ENCODE measurements around the gene USP46. TPM values are rescaled to one million over a fixed set of nuclear protein-coding genes. Genes with fewer than 3 reads are reported as not detected.

The USP46 gene
- total and polyA plus RNA-seq, 2 of the 4 experiments (the other 2 are of a cell fraction): 9.3 to 15.4 TPM

GRCh38 chr4:52546449-52546848 is 112.7 kb downstream of the USP46 start:
- no CpG with 5 or more reads among the region's 4 CpGs for WGBS, 2 experiments (ENCODE audit: extremely low coverage in 2 of 2, insufficient read length in 1 of 2)
- peak overlapping the region; percentile 17; the same call in 1 of the 2 replicates for H2AK5ac ChIP-seq (ENCODE audit: low read depth, low read length)
- CTCF ChIA-PET: interaction anchor here (0.9 to 2.1 kb wide), 11 partner anchors 9 to 438 kb away, joined by 3 to 16 read pairs (median 5); no protein-coding TSS in a partner anchor
- no peak overlapping the region for H3K4me2 ChIP-seq (ENCODE audit: low read depth, low read length)
- ATAC-seq (ENCODE audit: low read depth): no peak
- H3K4ac ChIP-seq (ENCODE audit: low read depth, low read length): no peak overlapping the region
- in situ Hi-C loops (cut with MboI; ENCODE audit: low sequenced_read_pairs) (loop anchor here (5.0 to 25.0 kb wide), 3 partner anchors 168 to 1691 kb away; partner anchors contain the start of gene PDGFRA), intact Hi-C loops (cut with micrococcal nuclease) (loop anchor here (5.0 kb wide), 1 partner anchor 169 kb away; no protein-coding TSS in a partner anchor), dilution Hi-C loops (cut with HindIII; ENCODE audit: low sequenced_read_pairs, unreplicated experiment) (no loop called here)
- H3K9ac ChIP-seq (ENCODE audit: low read depth, low read length): no peak overlapping the region
- H3K4me1 ChIP-seq (ENCODE audit: control insufficient read depth, insufficient read depth, low read length): no peaks in the 10 kb centered on the region
- no peak overlapping the region for H2BK5ac ChIP-seq (ENCODE audit: low read depth, low read length, poor library complexity, severe bottlenecking)
- no peak overlapping the region for H4K5ac ChIP-seq (ENCODE audit: low read depth, low read length)
- H2BK20ac ChIP-seq (ENCODE audit: low read depth, low read length): no peak overlapping the region; the same call in 1 of the 2 replicates
- no peaks in the 10 kb centered on the region for H3K79me1 ChIP-seq (ENCODE audit: low read depth in 1 of 2, low read length in 2 of 2)
- H3K36me3 ChIP-seq (ENCODE audit: control insufficient read depth, insufficient read depth, low read length): no peaks in the 10 kb centered on the region
- no peak overlapping the region for H3K4me3 ChIP-seq (ENCODE audit: insufficient read depth, low read depth, low read length)
- no peak for DNase-seq
- no peak overlapping the region for H3K56ac ChIP-seq (ENCODE audit: extremely low read depth, insufficient read depth, low read length)
- no peak overlapping the region for H2AK9ac ChIP-seq (replicated peaks; ENCODE audit: low read depth, low read length, poor library complexity)
- H2AFZ ChIP-seq (replicated peaks; ENCODE audit: low read length, poor library complexity): no peak overlapping the region
- no TSS peak for BruUV-seq (replicated peaks)
- no peak overlapping the region for H3K18ac ChIP-seq (ENCODE audit: low read depth, low read length)
- H2BK15ac ChIP-seq (ENCODE audit: low read depth, low read length): 0 out of 3 replicates have a peak overlapping the region, but pooled peaks have one; percentile 21
- H3K9me1 ChIP-seq (ENCODE audit: insufficient read depth, low read length): no peaks in the 10 kb centered on the region
- H4K91ac ChIP-seq (ENCODE audit: insufficient read depth, low read depth, low read length): peak overlapping the region; percentile 19
- 0 out of 2 replicates have a peak overlapping the region, but pooled peaks have one; percentile 4 for H3K14ac ChIP-seq (replicated peaks; ENCODE audit: low read depth, low read length)
- H4K8ac ChIP-seq (ENCODE audit: low read depth in 2 of 2, low read length in 2 of 2): peak overlapping the region in 1 of 2 experiments; percentile 24; a peak in 1 of 4 replicates
- no peaks in the 10 kb centered on the region for H4K20me1 ChIP-seq (ENCODE audit: insufficient read depth, low read length)
- POLR2A ChIA-PET (ENCODE audit: unreplicated experiment): no interaction called here
- no peaks in the 10 kb centered on the region for H3K27me3 ChIP-seq (ENCODE audit: control insufficient read depth, insufficient read depth, low read length)
- no peak overlapping the region; the same call in 1 of the 2 replicates for H2BK120ac ChIP-seq (ENCODE audit: low read depth, low read length)
- no peak overlapping the region for H3K27ac ChIP-seq (ENCODE audit: insufficient read depth, low read length)
- no peaks in the 10 kb centered on the region for H3K9me3 ChIP-seq (ENCODE audit: control insufficient read depth, insufficient read depth, low read length)
- TF ChIP-seq MXI1 (IDR thresholded peaks at IDR 0.05; ENCODE audit: borderline replicate concordance, low read depth, low read length) (no peak), CHD1 (IDR thresholded peaks at IDR 0.05; ENCODE audit: low read depth, low read length) (no peak)
- no peak overlapping the region for H3K23ac ChIP-seq (ENCODE audit: low read depth, low read length)
